Measurements from ENCODE around the gene C16orf86.

The C16orf86 gene

DNA sequence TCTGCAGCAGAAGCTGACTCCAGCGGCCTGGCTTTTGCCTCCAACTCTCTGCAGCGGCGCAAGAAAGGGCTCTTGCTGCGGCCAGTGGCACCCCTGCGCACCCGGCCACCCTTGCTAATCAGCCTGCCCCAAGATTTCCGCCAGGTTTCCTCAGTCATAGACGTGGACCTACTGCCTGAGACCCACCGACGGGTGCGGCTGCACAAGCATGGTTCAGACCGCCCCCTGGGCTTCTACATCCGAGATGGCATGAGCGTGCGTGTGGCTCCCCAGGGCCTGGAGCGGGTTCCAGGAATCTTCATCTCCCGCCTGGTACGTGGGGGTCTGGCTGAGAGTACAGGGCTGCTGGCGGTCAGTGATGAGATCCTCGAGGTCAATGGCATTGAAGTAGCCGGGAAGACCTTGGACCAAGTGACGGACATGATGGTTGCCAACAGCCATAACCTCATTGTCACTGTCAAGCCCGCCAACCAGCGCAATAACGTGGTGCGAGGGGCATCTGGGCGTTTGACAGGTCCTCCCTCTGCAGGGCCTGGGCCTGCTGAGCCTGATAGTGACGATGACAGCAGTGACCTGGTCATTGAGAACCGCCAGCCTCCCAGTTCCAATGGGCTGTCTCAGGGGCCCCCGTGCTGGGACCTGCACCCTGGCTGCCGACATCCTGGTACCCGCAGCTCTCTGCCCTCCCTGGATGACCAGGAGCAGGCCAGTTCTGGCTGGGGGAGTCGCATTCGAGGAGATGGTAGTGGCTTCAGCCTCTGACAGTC, 4.5 kb upstream of the C16orf86 start:
- H3K4me3 ChIP-seq (ENCODE audit: low read depth, low read length), result peak overlapping the region; percentile 57
- TF ChIP-seq, protein P1, sequence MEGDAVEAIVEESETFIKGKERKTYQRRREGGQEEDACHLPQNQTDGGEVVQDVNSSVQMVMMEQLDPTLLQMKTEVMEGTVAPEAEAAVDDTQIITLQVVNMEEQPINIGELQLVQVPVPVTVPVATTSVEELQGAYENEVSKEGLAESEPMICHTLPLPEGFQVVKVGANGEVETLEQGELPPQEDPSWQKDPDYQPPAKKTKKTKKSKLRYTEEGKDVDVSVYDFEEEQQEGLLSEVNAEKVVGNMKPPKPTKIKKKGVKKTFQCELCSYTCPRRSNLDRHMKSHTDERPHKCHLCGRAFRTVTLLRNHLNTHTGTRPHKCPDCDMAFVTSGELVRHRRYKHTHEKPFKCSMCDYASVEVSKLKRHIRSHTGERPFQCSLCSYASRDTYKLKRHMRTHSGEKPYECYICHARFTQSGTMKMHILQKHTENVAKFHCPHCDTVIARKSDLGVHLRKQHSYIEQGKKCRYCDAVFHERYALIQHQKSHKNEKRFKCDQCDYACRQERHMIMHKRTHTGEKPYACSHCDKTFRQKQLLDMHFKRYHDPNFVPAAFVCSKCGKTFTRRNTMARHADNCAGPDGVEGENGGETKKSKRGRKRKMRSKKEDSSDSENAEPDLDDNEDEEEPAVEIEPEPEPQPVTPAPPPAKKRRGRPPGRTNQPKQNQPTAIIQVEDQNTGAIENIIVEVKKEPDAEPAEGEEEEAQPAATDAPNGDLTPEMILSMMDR (IDR thresholded peaks at IDR 0.05; ENCODE audit: control insufficient read depth, extremely low read depth, insufficient read depth), result no peak
- no peak for DNase-seq (ENCODE audit: low read depth)

- TF ChIP-seq, protein P1 (IDR thresholded peaks at IDR 0.05; ENCODE audit: control insufficient read depth, extremely low read depth, insufficient read depth), result no peak
- no peak overlapping the region for H3K4me3 ChIP-seq (ENCODE audit: low read depth, low read length)
- DNase-seq (ENCODE audit: low read depth), result no peak
These were observed 4.0 kb upstream of the C16orf86 start for GRCh38 chr16:67662653-67663010.

DNA sequence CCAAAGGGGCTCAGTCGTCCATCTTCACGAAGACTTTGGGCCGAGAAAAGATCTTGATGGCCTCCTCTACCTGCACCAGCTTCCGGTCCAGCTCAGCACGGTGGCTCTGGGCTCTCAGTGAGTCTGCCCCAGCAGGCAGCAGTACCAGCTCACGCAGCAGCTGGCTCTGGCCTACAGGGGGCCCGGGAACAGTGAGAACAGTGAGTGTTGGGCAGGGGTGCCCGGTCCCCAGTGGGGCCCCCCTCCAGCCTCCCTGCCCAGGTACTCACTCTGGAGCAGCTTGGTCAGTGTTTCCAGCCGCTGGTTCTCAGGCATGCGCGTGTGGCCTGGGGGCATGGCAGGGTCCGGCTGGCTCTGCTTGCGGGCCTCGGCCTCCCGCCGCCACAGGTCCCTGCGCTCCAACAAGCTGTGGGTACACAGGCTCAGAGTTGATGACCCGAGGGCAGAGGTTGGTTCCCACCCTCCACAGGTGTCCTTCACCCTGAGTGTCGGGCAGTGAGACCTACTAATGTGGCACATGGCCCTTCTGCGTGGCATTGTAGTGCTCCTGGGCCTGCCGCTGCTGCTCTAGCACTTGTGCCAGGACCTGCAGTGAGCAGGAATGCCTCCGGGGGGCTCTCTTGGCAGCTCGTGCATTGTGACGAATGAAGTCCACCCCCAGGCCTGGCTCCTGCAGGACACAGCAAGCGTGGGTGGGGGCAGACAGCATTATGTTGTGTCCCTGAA, 3.3 kb upstream of the C16orf86 start:
- H3K4me3 ChIP-seq (ENCODE audit: low read depth, low read length), result no peak overlapping the region
- DNase-seq (ENCODE audit: low read depth), result no peak
- TF ChIP-seq, protein P1 (IDR thresholded peaks at IDR 0.05; ENCODE audit: control insufficient read depth, extremely low read depth, insufficient read depth), result 0 out of 2 replicates have a peak, but pooled peaks have one; percentile 15

GRCh38 chr16:67663877-67664222, 2.8 kb upstream of the C16orf86 start:
- H3K4me3 ChIP-seq (ENCODE audit: low read depth, low read length), result no peak overlapping the region
- TF ChIP-seq, protein P1 (IDR thresholded peaks at IDR 0.05; ENCODE audit: control insufficient read depth, extremely low read depth, insufficient read depth), result no peak

GRCh38 chr16:67664258-67664657, 2.4 kb upstream of the C16orf86 start:
- H3K4me3 ChIP-seq (ENCODE audit: low read depth, low read length), result no peak overlapping the region
- no peak for DNase-seq (ENCODE audit: low read depth)
- TF ChIP-seq, protein P1 (IDR thresholded peaks at IDR 0.05; ENCODE audit: control insufficient read depth, extremely low read depth, insufficient read depth), result no peak

More at GRCh38 chr16:67663877-67664222, 2.8 kb upstream of the C16orf86 start:
- no peak for DNase-seq (ENCODE audit: low read depth)

DNA sequence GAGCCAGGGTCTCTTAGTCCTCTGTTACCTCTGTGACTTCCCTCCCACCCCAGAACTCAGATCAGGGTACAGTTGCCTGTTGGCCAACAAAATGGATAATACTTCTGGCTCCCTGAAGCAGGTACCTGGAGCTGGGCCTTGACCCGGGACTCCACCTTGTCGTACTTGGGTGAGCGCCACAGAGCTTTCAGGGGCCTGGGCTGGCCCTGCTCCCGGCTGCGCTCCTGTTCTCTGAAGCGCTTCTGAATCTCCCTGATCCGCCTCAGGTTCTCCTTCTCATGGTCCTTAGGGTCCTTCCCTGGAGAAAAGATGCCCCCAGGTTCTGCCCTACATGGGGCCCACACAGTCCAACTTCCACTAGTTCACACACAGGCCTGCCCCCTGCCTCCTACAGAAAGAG, 1.7 kb upstream of the C16orf86 start:
- no peak for DNase-seq (ENCODE audit: low read depth)
- H3K4me3 ChIP-seq (ENCODE audit: low read depth, low read length), result no peak overlapping the region
- TF ChIP-seq, protein P1 (IDR thresholded peaks at IDR 0.05; ENCODE audit: control insufficient read depth, extremely low read depth, insufficient read depth), result no peak

Measured in LNCaP clone FGC (cell line).